GM18517 (cell line): ENCODE results near the gene B4GALT2.

Source experiments
- ATAC-seq: cut with Tn5 transposase; IDR thresholded peaks from one replicate; pipeline ENCODE4 v1.9.1; 2021; ENCODE audit warnings: mild to moderate bottlenecking, moderate library complexity; ENCODE audit not compliant: unreplicated experiment

Gene B4GALT2

GRCh38 chr1:44025816-44026215, 46.8 kb downstream of the B4GALT2 start:
- no peak for ATAC-seq

GRCh38 chr1:44027320-44027719, 48.3 kb downstream of the B4GALT2 start:
- no peak for ATAC-seq

- peak; percentile 28 for ATAC-seq
These were observed 50.4 kb downstream of the B4GALT2 start for GRCh38 chr1:44029260-44029910.

- ATAC-seq: peak; percentile 80
These were observed 51.0 kb downstream of the B4GALT2 start for GRCh38 chr1:44029911-44030604.

DNA sequence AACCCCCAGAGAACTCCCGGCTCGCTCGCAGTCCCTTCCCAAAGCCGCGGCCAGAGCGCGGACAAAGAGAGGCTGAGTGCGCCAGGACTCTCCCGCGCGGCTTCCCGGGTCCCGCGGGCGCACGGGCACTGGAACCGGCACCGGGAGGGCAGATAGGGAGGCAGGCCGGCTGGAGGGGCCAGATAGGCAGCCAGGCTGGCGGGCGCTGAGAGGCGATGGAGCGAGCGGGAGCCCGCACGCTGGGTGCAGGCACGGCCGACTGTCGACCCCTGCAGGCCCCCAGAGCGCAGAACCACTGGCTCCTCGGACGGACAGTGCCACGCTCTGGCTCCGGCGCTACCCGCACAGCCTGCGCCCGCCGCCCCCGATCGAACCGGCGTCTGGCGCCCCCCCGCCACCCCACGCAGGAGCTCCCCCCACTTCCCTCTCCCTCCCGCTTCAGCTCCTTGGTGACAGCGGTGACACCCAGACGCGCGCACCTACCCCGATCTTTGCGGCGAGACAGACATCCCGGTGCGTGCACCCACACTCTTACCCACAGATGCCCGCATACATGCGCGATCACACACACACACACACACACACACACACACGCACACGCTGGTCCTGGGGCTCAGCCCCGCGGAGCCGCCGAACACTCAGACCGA, 51.7 kb downstream of the B4GALT2 start:
- peak; percentile 7 for ATAC-seq

DNA sequence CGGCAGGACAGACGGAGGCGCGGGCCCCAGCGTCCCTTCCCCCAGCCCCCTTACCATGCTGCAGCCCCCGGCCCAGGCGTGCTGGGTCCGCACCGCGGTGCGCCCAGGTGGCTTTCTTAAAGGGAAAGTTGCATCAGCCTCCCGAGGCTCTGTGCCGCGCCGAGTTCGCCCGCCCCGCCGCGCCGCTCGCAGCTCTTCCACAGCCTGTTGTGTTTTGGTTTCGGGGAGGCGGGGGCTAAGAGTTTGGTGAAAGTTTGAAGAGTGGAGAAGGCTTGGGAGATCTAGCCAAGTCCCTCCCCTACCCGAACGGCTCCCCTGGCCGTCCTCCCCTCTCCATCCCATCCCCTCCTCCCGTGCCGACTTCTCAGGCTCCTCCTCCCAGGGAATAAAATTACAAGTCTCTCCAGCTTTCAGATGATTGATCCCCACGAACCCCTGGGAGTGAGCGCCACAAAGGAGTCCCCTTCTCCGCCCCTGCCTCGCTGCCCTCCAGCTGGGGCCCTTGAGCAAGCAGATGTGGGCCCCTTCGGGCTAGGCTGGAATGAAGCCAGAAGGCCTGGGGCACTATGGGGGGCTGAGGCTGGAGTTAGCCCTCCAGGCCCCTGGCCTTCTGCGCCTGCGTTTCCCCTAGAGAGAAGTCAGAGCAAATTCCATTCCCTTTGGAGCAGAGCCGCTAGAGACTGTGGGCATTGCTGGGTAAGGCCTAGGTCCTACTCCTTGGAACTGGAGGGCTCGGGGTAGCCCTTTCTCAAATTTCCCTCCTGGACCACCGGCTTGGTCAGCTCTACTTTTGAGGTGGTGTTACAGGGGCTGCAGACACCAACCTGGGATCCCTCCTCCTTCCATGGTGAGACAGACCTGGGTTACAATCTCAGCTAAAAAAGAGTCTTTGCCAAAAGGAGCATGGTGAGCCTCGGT, 52.5 kb downstream of the B4GALT2 start, which contains the start of gene SLC6A9:
TSS of gene SLC6A9 (minus strand) at position 211 of the 918 bp plus-strand sequence. CDS start 7,185 bp downstream, outside the sequence.
- no peak for ATAC-seq

- no peak for ATAC-seq
These were observed 53.3 kb downstream of the B4GALT2 start for GRCh38 chr1:44032170-44032790.

DNA sequence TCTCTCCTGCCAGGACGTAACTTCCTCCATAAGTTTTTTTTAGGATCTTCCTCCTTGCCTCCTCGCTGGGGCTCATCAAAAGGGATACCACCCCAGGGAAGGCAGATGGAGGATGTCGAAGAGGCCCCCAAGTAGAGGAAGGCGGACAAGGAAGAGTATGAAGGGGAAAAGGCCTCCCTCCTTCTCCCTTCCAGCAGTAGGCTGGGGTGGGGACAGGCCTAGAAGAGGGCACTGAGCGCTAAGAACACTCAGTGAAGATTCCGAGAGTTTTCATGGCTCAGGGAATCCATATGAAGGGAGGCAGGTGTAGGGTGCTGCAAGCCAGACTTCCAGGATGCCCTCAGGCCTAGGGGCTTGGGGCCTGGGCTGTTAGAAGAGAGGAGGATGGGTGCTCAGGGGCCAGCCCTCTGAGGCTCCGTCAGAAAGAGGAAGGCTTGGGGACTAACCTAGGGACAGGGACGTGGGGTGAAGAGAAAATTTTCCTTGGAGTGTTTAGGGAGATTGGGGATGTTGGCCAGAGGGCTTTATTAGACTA, 54.1 kb downstream of the B4GALT2 start:
- no peak for ATAC-seq

DNA sequence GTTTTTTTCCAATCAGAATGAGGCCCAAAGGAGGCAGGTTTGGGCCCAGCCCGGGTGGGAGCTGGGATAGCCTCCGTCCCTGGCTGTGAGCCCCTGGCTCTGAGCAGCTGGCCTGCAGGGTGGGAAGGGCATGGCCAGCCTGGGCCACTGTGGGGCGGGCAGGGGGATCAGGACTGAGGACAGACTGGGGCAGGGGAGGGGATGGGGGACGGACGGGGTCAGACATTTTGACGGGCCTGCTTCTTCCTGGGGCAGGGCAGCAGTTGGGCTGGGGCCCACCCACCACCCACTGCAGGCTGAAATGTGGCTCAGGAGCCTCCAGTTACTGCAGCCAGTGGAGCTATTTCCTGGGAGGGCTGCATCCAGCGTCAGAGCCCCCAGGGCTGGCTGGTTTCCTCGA, 54.7 kb downstream of the B4GALT2 start:
- ATAC-seq: no peak

- no peak for ATAC-seq
These were observed 55.4 kb downstream of the B4GALT2 start for GRCh38 chr1:44034423-44034822.

DNA sequence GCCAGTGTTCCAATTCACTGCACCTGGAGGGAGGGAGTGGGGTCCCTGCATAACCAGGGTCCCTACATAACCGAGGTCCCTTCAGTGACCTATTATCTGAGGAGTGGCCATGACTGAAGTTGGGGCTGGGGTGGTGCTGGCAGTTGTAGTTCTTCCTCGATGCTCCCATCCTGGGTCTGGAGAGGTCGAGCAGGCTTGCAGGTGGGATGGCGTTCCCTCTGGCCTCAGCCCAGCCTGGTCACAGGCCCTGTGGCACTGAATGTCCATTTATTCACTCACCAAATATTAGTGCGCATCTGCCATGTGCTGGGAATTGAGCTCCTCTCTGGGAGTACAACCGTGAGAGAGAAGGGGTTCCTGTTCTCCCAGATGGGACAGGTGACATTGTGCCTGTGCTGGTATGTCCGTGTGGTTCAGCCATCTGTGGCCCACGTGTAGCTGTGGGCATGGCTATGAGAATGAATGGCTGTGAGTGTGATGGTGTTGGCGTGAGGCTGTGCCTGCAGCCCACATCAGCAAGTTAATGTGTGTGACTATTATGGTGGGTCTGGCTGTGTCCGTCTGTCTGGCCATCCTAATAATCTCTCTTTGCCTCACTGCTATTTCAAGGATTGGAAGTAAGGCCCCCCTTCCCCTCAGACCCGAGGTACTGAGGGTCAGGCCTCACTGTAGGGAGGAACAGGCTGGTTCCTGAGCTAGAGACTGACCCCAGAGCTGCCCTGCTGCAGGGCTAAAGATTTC, 56.1 kb downstream of the B4GALT2 start:
- no peak for ATAC-seq

DNA sequence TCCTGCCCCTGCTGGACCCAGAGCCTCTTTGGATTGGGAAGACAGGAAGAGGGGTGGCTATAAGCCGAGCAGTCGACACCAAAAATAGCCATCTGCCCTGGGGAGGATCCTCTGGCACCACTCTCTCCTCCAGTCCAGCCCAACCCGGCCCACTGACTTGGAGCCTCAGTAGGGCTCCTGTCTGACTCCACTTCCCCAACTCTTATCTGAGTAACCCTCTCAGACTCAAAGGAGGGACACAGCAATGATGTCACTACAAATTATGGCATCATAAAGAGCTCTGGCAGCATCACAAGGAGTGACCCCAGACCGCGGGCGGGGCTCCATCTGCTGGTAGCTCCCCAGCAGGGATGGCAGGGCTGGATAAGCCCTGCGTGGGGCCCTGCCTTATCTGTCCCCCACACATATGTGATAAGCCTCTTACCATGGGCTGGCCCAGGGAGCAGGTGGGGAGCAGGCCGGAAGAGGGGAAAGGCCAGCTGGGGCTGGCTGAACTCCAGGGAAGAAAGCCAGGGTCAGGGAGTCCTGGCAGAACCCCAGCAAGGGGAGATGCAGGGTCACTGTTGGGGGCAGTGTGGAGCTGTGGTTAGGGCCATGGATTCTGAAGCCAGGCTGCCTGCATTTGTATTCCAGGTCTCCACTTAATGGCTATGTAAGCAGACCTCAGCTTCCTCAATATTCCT, 56.9 kb downstream of the B4GALT2 start:
- ATAC-seq: no peak

- no peak for ATAC-seq
These were observed 57.6 kb downstream of the B4GALT2 start for GRCh38 chr1:44036409-44037139.

DNA sequence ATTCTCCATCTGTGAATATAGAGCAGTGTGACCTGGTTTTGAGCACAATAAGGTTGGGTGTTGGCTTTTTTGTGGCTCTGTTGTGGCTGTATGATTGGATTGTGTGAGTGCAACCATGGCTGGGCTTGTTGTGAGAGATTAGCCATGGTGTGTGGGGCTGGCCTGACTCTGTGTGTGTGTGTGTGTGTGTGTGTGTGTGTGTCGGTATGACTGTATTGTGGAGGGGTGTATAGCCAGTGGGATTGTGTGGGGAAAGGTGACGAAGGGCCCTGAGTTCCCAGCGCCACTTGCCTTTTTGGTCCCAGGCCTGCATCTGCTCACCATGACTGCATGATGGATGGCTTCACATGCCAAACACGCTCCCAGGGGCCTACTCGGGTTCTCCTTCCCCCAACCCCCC, 58.1 kb downstream of the B4GALT2 start:
- ATAC-seq: no peak

GRCh38 chr1:44038876-44039657, 60.1 kb downstream of the B4GALT2 start:
- ATAC-seq: no peak

GRCh38 chr1:44040418-44040817, 61.4 kb downstream of the B4GALT2 start:
- ATAC-seq: no peak
